HG02588 (cell line): ENCODE results near the gene MMP25.
A peak's percentile ranks its signal among the peaks of the same experiment; 100 is the strongest.

Experiments
- ATAC-seq: cut with Tn5 transposase; IDR thresholded peaks from one replicate; pipeline ENCODE4 v1.9.1; 2021; ENCODE audit warnings: mild to moderate bottlenecking, moderate library complexity; ENCODE audit not compliant: unreplicated experiment

Gene MMP25

DNA sequence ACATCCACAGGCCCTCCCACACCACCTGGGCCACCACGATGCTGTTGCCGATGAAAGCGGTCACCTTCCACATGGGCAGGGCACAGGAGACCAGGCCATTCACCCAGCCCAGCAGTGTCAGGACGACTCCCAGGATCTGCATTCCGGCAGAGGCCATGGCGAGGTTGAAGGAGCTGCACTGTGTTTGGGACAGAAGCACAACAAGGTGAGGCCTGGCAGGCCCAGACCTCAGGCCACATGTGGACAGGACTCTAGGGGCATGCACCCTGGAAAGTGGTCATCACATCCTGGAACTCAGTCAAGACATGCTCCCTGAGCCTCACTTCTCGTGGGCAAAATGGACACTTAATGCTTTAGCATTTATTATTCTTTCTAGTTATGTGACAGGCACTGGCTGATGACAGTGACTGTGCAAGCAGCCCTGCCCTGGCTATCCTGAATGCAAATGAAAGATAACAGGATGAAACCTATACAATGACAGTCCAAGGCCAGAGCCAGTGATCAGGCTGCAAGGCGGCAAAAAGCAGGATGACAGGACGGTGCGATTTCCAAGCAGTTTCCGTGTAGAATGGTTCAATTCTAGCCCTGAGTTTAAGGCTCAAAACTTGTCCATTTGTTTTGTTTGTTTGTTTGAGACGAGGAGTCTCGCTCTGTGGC is 30.4 kb upstream of the MMP25 start:
- ATAC-seq: no peak

DNA sequence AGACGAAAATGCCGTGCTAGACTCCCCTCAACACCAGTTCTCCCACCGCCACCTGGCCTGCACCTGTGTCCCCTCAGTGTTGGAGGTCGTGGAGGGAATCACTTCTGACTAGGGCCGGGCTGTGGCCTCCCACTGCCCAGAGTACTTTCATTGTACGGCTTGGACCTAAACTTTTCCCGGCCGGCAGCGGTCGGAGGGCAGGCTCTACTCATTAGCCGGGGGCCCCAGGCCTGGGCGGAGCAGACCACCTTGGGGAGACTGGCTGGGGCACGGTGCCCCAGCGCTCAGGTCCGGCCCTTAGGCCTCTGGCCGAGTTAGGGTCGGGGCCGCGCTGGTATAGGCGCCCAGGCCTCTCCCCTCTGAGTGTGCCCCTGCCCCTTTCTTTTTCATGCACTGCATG is 29.0 kb upstream of the MMP25 start:
- no peak for ATAC-seq

DNA sequence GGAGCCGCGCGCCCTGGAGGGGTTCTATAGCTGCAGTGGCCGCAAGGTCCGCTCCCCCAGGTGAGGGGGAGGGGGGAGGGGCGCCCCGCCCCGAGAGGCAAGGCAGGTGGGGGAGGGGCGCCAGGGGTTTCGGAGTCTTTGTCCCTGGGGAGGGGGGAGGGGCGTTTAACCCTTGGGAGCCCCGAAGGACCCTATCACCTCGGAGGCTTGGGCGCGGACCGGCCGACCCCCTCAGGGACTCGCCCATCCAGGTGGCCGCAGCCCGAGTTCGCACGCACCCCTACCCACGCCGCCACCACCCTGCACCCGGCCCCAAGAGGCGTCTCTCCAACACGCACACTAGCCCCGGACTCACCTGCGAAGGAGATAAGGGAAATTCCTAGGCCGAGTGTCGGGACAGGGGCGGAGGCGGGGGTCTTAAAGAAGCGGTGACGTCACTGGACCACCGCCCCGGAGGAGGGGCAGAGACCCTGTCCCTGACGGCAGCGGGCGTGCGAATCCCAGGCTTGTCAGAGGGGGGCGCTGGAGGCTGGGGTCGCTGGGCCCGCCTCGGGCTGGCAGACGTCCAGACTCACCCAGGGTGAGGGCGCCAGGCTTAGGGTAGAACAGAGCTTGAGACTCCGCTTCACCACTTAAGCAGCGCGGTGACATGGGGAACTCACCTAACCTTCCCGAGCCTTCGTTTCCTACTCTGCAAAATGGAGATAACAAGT is 28.4 kb upstream of the MMP25 start, which contains the start of gene CLDN6:
Gene CLDN6, minus strand, starts transcription at position 390 of the 713 bp plus-strand sequence. CDS start 2,162 bp downstream, outside the sequence.
- ATAC-seq: no peak

DNA sequence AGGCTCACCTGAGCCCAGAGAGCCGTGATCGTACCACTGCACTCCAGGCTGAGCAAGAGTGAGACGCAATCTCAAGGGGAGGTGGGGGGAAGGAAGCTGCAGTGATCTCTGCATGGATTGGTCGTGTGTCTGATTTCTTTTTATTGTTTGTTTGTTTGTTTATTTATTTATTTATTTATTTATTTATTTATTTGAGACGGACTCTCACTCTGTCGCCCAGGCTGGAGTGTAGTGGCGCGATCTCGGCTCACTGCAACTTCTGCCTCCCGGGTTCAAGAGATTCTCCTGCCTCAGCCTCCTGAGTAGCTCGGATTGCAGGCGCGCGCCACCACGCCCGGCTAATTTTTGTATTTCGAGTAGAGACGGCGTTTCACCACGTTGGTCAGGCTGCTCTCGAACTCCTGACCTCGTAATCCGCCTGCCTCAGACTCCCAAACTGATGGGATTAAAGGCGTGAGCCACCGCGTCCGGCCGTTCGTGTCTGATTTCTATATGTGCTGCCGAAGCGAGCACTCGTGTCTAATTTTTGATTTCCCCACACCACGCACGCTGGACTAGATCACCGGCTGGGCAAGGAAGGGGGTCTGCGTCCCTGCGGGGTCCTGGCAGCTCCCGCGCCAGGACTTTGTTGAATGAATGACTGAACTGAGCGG is 26.6 kb upstream of the MMP25 start:
- no peak for ATAC-seq

DNA sequence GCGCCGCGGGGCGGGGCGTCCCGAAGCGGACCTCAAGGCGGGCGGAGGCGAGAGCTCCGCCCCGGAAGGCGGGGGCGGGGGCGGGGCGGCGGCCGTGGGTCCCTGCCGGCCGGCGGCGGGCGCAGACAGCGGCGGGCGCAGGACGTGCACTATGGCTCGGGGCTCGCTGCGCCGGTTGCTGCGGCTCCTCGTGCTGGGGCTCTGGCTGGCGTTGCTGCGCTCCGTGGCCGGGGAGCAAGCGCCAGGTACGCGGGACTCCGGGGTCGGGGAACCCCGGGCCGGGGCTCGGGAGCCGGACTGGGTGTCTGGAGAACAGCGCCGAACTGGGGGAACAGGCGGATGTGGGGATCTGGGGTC is 26.1 kb upstream of the MMP25 start, which contains the start of gene TNFRSF12A:
Gene TNFRSF12A, plus strand, starts transcription at position 122 of the 357 bp plus-strand sequence. Its CDS starts 30 bp downstream, at position 152.
- ATAC-seq: no peak

DNA sequence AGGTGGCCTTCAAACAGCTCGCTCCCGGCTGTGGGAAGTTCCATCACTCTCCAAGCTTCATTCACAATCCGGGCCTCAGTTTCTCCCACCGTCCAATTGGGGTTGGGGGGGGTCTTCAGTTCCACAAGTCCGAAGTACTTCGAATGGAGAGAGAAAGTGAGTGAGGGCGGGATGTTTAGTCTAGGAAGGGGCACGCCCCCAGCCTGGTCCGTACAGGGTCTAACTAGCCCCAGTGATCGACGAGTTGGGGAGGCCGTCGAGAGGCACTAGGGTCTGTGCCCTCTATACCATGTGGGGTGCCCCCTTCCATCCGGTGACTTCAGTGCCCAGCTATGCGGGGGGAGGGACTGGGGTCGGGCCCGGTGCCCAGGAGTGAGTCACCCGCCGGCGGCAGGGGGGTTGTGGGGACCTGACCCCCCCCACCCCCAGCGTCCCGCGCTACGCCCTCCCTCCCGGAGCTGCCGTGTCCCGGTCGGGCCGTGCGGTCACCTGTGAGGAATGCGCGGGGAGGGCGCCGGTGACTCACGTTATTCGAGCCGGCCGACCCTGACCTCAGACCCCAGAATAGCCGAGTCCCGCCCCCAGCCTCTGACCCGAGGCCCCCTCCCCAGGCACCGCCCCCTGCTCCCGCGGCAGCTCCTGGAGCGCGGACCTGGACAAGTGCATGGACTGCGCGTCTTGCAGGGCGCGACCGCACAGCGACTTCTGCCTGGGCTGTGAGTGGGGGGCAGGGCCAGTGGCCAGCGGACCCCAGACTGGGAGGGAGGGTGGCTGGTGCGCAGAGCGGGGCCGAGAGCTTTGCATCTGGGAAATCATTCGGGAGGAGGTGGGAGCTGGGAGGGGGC is 25.5 kb upstream of the MMP25 start:
- ATAC-seq: no peak

DNA sequence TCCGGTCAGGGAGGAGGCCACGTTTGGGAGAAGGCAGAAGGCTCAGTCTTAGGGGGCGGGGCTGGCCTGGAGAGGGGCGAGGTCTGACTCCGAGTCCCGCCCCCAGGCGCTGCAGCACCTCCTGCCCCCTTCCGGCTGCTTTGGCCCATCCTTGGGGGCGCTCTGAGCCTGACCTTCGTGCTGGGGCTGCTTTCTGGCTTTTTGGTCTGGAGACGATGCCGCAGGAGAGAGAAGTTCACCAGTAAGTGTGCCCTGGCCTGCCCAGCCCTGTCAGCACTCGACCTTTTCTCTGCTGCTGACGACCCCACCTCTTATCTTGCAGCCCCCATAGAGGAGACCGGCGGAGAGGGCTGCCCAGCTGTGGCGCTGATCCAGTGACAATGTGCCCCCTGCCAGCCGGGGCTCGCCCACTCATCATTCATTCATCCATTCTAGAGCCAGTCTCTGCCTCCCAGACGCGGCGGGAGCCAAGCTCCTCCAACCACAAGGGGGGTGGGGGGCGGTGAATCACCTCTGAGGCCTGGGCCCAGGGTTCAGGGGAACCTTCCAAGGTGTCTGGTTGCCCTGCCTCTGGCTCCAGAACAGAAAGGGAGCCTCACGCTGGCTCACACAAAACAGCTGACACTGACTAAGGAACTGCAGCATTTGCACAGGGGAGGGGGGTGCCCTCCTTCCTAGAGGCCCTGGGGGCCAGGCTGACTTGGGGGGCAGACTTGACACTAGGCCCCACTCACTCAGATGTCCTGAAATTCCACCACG is 24.7 kb upstream of the MMP25 start:
- ATAC-seq: no peak

DNA sequence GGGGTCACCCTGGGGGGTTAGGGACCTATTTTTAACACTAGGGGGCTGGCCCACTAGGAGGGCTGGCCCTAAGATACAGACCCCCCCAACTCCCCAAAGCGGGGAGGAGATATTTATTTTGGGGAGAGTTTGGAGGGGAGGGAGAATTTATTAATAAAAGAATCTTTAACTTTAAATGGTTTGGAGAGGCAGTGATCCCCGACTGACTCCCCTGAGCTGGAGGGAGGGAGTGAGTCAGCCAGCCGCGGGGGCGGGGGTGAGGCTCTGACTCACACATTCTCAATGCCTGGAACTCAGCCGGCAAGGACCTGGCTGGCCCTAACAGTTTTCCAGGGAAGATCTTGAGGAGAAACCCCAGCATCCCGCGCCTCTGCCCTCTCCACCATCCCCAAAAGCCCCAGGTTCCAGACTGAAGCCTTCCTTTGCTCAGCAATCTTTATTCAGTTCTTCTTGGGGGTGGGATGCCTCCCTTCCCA is 24.1 kb upstream of the MMP25 start:
- ATAC-seq: no peak

DNA sequence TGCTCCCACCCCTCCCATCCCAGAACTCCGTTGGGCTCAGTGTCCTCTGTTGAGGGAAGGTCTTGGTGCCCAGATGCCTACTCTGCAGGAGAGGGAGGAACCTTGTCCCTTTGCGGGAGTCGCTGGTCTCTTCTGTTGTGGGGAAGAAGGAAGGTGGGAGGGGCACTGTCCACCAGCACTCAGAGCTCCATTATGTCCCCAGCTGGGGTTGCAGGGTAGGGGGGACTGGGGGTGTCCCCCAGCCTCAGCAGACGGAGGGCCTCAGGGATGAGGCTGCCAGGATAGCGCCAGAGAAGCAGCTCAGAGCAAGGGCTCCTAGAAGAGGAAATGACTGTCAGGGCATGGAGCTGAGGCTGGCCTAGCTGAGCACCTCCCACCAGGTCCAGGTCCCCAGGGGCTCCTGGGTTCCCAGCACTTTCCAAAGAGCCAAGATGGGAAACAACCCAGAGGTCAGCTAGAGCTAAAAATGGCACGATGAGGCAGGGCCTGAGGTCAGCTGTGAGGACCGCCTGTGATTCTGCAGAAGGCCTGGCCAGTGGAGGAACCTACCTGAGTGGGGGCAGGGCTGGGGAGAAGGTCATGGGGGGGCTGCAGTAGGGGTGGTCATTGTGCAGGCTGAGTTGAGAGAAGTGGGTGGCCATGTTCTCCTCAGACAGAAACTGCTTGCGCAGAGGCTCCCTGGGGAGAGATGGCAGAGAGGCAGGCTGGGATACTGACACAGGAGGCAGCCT is 23.5 kb upstream of the MMP25 start:
- ATAC-seq: no peak

DNA sequence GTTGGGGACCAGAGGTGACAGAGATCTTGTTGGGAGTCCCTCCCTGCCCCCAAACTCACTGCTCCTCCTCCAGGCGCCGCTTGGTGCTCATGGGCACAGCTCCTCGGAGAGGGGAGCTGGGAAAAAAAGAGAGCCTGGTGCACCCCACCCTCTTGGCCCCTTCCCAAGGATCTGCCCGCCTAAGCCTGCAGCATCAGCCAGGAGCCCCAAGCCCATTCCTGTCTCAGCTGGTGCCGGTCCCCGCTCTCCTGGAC is 23.0 kb upstream of the MMP25 start:
- no peak for ATAC-seq

DNA sequence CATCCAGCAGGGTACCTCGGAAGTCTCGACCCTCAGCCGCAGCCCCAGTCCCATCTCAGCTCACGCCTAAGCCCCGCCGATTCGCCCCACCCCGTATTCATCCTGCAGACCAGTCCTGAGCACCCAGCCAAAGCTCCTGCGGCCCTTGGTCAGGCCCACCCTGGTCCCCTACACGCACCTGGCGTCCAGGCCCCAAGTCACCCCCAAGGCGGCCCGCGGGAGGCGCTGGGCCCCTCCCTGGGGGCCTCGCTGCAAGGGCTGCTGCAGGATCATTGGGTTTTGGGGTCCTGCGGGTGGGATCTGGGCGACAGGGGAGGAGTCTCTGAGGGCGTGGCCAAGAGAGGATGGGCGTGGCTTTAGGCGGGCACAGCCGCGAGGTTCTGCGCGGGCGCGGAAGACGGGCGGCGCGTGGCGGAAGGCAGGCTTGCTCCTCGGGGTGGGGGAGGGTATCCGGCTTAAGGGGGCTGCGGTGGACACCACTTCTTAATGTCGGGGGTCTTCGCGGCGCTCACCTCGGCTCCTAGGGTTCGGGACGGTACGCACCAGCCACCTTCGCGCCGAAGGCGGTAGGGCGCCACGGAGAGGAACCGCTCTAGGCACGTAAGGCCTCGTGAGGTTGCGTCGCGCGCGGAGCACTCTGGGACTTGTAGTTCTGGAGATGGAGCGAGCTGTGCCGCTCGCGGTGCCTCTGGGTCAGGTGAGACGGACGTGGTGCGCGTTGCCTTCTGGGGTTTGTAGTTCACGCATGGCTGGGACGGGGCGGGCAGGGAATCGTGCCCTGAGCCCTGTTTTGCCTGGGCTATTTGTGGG is 22.5 kb upstream of the MMP25 start, which contains the start of the genes HCFC1R1 and THOC6:
Gene HCFC1R1, minus strand, starts transcription at position 274 of the 810 bp plus-strand sequence. Its CDS starts 1 bp downstream, at position 273.
Gene THOC6, plus strand, starts transcription at position 367 of the 810 bp plus-strand sequence. Its CDS starts 292 bp downstream, at position 659.
- peak; percentile 73 for ATAC-seq

DNA sequence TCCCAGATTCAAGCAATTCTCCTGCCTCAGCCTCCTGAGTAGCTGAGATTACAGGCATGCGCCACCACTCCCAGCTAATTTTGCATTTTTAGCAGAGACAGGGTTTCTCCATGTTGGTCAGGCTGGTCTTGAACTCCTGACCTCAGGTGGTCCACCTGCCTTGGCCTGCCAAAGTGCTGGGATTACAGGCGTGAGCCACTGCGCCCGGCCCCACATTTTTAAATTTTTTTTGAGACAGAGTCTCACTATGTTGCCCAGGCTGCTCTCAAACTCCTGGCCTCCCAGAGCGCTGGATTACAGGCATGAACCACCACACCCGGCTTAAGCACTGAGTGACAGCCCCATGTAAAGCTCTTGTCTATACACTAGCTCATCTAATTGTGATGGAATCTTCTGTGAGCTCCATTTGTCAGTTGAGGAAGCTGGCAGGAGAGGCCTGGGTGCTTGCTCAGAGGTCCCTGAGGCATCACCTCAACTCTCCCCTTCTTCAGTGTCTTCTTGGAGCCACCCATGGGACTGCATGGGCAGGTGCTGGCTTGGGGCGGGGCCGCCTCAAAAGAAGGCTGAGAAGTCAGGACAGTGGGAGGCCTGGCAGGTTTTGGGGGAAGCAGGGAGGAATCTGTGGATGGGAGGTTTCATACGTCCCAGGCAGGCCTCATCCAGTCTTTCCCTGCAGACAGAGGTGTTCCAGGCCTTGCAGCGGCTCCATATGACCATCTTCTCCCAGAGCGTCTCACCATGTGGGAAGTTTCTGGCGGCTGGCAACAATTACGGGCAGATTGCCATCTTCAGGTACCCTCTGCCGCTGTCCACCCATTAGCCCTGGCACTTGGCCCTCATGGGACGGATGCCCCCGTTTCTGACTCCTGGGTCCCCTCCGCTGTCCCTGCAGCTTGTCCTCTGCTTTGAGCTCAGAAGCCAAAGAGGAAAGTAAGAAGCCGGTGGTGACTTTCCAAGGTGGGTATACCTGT is 21.0 kb upstream of the MMP25 start:
- no peak for ATAC-seq

DNA sequence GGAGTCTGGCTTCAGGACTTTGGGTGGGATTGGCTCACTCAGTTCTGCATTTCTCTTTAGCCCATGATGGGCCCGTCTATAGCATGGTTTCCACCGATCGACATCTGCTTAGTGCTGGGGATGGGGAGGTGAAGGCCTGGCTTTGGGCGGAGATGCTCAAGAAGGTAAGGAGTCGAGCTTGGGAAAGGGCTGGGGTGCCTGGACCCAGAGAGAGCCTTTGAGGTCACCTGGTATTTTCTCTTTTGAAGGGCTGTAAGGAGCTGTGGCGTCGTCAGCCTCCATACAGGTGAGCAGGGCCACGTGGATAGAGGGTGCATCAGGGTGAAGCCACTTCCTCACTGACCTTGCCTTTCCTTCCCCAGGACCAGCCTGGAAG is 20.4 kb upstream of the MMP25 start:
- no peak for ATAC-seq

DNA sequence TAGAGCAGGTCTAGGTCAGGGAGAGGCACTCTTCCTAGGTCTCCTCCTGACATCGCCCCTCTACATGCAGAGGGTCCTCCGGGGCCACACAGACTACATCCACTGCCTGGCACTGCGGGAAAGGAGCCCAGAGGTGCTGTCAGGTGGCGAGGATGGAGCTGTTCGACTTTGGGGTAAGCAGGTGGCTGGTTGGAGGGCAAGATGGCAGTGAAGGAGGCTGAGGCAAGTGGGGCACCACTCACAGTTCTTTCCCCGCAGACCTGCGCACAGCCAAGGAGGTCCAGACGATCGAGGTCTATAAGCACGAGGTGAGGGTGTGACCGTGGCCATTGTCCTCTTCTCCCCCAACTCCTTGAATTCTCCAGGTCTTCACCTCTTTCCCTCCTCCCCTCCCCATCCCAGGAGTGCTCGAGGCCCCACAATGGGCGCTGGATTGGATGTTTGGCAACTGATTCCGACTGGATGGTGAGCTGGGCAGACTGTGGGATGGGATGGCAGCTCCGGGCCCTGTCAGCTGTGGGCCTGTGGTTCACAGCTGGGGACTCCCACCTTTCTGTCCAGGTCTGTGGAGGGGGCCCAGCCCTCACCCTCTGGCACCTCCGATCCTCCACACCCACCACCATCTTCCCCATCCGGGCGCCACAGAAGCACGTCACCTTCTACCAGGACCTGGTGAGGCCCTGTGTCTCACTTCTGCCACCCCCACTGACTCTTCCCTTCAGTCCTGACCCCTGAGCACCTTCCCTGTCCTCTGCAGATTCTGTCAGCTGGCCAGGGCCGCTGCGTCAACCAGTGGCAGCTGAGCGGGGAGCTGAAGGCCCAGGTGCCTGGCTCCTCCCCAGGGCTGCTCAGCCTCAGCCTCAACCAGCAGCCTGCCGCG is 19.5 kb upstream of the MMP25 start:
- ATAC-seq: no peak

DNA sequence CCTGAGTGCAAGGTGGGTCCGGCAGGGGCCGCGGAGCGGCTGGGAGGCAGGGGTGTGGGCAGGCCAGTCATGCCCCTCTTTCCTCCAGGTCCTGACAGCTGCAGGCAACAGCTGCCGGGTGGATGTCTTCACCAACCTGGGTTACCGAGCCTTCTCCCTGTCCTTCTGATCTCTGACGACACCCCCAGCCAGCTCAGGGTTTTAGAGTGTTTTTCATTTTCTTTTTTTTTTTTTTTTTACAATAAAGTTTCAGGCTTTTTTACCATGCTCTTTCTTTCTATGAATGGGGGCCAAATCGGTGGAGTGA is 18.9 kb upstream of the MMP25 start:
- no peak for ATAC-seq

DNA sequence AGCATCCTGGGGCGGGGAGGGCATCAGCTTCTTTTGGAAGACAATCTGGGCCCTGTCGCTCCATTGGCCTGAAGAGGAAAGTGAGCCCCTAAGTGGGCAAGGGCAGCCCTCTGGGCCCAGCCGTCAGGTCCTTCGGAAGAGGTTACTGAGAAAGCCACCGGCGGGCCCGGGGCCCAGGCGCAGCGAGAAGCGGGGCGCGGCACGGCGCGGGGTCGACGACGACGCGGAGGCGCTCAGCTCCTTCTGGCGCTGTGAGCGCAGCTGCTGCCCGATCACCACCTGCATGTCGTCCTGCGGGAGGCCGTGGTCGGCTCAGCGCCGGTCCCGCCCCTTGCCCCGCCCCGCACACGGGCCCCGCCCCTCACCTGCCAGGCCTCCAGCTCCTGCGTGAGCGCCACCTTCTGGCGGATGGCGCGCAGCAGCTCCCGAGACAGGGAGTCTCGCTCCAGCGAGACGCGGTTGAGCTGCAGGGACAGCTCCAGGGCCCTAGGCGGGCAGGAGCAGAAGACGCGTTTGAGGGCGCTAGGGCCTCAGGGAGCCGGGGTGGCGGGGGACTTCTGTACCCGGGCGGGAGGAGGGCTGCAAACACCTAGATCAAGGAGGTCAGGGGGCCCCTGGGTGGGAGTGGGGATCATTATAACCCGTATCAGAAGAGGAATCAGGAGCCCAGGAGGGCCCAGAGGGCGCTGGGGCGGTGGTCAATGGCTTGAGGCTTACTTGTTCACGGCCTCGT is 18.2 kb upstream of the MMP25 start:
- peak; percentile 28 for ATAC-seq
